Stimulated activated naive CD8-positive, alpha-beta T cell treated with anti-CD3 and anti-CD28 coated beads, Interleukin-15, Interleukin-2, amounts not matched to agents 100 U/mL and 50 U/mL, for 24 hours (primary cell): ENCODE measurements around the gene CCDC192.
"Not testable (repeated sequence)": the region's sequence is repeated elsewhere in the genome, so short reads cannot be mapped to it uniquely, and the experiment has no call there.

ENCODE experiments used
- ATAC-seq: fragments of 150-1000 bp; cut with Tn5 transposase; one replicate; pipeline ENCODE4 v1.10.0; 2021
- DNase-seq: peaks from one replicate; pipeline ENCODE4 v3.0.0; 2021

Gene CCDC192

DNA sequence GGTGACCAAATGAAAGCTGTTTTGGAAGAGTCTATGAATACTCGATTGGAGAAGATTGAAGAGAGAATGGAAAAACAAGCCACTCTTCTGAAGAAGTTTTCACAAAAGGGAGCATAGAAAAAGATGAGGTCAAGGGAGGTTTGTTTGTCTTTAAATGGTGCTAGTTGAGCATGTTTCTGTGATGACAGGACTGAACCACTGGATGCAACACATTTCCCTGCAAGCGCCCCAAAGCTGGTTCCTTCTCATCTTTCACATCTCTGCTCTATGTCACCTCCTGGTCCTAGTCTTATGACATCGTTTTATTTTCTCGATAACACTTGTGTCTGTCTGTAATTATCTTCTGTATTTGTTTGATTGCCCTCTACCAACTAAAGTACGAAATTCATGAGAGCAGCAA is 3.8 kb upstream of the CCDC192 start:
- no peak for DNase-seq
- ATAC-seq, result no peak

- ATAC-seq, result no peak
Observed at GRCh38 chr5:127700237-127700766, 2.9 kb upstream of the CCDC192 start.

GRCh38 chr5:127702434-127702833 is 757 bp upstream of the CCDC192 start:
- no peak for ATAC-seq
- no peak for DNase-seq

More at GRCh38 chr5:127700237-127700766, 2.9 kb upstream of the CCDC192 start:
- DNase-seq, result no peak

DNA sequence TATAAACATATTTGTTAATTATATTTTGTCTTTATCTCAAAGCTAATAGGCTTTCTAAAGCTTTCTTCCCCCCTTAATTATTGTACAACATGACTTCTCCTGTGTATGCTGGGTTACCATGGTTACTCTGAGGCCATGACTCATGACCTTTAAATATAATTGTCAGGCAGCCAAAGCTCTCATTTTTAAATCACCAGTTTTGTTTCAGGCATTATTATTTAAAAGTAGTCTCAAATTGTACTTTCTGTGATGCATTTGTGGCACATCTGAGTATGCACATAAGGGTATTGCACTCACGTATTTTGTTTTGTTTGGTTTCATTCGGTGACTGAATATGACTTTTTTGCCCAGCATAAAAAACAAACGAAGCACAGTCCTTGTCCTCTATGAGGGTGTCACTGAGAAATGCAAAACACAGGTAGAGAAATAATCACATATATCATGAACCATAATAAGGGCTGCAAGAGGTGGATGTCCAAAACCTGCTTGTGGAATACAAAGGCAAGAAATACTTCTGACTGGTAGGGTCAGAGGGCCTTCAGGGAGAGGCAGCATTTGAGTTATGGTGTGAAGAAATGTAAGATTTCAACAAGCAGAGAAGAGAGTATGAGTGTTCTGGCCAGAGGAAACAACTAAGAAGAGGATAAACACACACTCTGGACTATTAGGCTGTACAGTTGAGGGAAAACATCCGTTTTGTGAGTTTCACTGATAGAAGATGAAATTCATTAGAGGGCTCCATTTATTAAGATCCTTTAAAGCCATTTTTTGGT is 2.1 kb downstream of the CCDC192 start:
- no peak for DNase-seq
- no peak for ATAC-seq

GRCh38 chr5:127706691-127707090 is 3.5 kb downstream of the CCDC192 start:
- no peak for DNase-seq
- no peak for ATAC-seq

DNA sequence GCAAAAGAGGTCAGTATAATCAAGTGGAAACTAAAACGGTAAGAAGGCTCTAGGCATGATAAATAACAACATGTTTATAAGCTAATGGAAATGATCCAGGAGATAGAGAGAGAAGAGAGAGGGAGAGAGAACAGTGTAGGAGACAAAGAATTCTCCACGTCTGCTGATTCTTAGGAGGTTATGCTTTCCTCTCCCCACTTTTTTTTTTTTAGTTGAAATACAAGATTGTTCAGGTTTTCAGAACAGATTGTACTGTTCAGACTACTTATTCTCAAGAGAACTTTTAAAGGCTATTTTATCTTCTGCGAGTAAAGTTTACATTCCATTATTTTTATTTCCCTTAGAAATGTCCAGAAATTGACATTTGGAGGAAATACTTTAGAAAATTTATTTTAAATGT is 4.0 kb downstream of the CCDC192 start:
- DNase-seq, result no peak
- ATAC-seq, result no peak

GRCh38 chr5:127713083-127713482 is 9.9 kb downstream of the CCDC192 start:
- not testable (repeated sequence) for ATAC-seq, DNase-seq

GRCh38 chr5:127718181-127718580 is 15.0 kb downstream of the CCDC192 start:
- ATAC-seq (no peak), DNase-seq (no peak)

DNA sequence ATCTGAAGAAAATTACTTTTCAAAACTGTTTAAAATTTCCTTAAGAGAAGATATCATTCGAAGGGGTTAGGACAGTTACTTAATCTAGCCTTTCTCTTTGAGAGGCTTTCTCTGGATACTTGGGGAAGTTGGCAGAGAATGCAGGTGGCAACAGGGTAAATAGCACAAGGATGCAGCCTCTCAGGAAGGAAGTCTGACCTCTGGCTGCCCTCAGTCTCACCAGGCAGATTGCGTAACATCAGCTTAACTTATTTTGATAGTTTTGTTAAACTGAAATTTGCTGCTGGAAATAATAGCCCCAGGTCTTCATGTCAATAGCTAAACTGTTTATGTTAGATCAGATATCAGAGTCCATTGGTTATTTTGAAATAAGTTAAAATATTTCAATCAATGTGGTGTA is 20.4 kb downstream of the CCDC192 start:
- no peak for DNase-seq
- no peak for ATAC-seq

DNA sequence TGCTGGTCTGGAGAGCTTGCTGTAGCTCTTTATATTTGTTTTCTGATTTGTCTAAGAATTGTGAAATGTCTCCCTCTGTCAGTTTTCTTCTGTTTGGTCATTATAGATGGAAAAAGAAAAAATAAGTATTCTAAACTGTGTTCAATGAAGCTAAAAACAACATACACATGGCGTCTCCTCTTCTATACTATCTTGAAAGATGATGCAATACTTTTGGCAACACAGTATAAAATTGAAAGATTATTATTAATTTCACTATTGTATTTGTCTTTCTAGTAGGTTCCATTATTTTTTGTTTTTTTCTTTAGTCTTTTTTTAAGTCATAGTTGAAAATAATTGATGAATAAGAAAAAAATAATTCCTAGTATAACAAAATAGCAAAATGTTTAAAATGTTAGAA is 22.5 kb downstream of the CCDC192 start:
- DNase-seq (no peak), ATAC-seq (no peak)

DNA sequence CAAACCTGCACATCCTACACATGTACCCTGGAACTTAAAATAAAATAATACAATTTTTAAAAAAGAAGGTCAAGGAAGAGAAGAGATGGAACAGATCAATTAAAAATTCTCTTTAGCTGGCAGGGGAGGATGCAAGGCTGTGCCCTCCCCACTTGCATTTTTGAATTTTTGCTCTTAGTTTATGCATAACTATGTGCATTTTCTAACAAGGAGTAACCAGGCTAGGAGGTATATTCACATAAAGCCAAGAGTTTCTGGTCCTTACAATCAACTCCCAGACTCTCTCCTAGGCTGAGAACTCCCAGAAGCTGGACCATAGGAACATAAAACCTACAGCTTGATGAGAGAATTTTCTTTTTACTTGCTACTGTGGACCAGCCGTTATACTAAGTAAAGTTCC is 29.8 kb downstream of the CCDC192 start:
- DNase-seq (no peak), ATAC-seq (no peak)

DNA sequence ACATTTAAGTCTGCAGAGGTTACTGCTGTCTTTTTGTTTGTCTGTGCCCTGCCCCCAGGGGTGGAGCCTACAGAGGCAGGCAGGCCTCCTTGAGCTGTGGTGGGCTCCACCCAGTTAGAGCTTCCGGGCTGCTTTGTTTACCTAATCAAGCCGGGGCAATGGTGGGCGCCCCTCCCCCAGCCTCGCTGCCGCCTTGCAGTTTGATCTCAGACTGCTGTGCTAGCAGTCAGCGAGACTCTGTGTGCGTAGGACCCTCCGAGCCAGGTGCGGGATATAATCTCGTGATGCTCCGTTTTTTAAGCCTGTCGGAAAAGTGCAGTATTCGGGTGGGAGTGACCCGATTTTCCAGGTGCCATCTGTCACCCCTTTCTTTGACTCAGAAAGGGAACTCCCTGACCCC is 36.2 kb downstream of the CCDC192 start:
- not testable (repeated sequence) for ATAC-seq, DNase-seq

GRCh38 chr5:127739807-127740384 is 36.7 kb downstream of the CCDC192 start:
- DNase-seq, result no peak
- no peak for ATAC-seq

DNA sequence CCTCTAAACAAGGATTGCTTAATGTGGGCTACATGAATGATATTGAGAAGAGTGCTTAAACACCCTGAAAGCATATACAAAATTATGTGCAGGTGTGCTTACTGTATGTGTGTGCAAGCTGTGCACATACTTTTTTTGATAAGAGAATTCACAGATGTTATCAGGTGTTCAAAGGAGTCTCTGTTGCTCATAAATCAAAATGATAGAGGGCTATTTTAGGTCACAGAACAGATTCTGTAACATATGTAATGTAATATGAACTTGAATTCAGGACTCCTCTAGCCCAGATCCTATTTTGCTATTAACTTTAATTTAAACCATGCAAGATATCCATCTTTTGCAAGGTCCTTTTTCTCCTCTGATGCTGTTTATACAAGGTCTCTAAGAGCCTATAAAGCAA is 38.2 kb downstream of the CCDC192 start:
- no peak for ATAC-seq
- no peak for DNase-seq

DNA sequence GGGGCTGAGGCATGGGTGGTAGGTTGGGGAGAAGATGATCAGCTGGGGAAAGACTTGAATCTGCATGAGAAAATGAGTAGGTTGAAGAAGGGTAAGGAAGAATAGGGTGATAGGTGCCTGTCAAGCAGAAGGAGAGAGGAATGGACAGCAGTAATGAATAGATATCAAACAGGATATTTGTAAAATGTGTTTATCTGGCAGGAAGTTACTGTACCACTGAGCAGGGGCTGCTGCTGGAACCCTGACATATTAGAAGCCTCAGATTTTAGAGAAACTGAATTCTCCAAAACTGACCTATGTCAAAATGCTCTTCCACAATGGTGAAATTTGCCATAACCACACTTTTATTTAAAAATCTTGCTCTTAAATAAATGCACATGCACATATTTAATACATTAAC is 41.0 kb downstream of the CCDC192 start:
- ATAC-seq, result no peak
- DNase-seq, result no peak

DNA sequence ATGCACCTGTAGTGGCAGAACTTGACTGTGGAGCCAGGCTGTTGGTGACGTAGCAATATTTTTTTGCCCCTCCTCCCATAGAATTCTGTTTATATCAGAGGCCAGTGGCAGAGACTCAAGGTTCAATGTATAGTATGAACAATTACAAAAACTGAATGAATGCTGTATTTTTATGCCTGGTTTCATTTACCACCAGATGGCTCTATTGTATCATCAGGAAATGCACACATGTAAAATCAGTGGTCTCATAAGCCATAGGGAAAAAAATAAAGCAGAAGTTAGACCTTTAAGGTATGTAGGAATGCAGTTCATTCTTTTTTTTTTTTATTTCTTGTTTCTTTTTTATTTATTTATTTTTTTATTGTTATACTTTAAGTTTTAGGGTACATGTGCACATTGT is 43.6 kb downstream of the CCDC192 start:
- DNase-seq, result no peak

GRCh38 chr5:127752503-127753265 is 49.5 kb downstream of the CCDC192 start:
- not testable (repeated sequence) for DNase-seq, ATAC-seq

More for the DNA sequence above, 43.6 kb downstream of the CCDC192 start:
- no peak for ATAC-seq

DNA sequence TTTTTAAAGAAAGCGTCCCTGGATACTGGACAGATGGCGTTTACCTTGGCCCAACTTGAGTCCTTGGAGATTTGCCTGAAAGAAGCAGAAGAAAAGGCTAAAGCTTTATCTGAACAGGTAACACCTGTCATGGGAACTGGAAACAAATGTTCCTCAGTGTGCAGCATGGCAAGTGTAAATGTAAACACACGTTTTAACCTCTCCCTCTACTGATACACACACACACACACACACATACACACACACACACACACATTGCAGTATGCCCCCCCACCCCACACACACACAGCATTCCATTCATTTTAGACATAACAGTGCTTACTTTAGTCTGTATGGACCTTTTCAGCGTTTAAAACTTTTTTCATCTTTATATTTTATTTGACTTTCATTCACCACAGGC is 51.1 kb downstream of the CCDC192 start:
- no peak for DNase-seq
- no peak for ATAC-seq

DNA sequence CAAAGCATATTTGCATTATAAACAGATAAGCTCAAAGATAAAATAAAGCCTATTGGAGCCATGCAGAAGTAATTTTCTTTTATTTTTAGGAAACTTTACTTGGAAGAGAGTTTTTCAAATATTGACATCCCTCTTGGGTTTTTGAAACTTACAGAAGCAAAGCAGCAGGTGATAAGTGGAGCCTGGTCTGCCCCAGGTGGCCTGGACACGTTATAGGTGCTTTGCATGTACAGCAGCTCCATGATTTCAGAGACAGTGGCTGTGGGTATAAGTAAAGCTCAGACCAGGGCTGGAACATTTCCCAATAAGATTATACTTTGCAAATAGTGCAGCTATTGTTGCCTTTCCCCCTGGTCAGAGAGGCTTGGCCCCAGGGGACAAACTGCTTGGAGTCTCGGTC is 51.5 kb downstream of the CCDC192 start:
- ATAC-seq (no peak), DNase-seq (no peak)

- ATAC-seq, result peak; percentile 52
- DNase-seq, result no peak
Observed at GRCh38 chr5:127757576-127757975, 54.4 kb downstream of the CCDC192 start.

DNA sequence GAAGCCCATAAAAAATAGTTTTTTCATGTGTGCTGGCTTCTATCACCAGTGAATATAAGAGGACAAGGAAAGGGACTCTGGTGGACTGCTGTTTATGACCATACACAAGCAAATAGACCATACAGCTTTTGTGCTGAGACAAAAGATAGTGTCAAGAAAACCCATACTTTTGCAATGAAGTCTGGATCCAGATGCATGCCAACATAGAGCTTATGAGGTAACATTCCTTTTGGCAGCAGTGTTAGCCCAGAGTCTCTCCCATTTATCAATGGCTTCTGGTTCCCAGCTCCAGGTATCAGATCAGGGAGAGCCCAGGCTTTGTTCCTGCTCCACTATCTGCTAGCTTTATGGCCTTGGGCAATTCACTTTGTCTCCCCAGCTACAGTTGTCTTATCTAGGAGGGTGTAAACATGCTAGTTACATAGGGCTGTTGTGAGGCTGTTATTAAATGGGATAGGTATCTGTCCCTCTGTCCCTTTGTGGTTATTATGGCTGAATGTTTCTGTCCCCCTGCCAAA is 55.6 kb downstream of the CCDC192 start:
- no peak for ATAC-seq
- DNase-seq, result no peak

DNA sequence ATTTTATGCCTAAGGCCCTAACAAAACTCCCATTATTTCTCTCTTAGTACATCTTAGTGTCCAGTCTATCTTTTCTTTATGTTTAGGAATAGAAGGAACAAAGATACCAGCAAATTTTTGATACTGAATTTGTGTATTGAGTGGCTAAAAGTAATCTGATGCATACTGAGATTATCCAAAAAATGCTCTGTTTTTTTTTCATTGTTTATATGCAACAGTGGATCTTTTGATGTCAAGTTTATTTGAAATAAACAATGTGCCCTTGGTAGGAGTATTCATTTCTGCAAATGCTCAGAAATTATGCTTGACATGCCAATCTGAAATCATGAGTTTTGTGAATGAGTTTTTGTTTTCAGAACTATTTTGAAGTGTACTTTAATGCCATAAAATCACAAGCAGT is 58.7 kb downstream of the CCDC192 start:
- ATAC-seq (no peak), DNase-seq (no peak)

- ATAC-seq (no peak), DNase-seq (no peak)
Observed at GRCh38 chr5:127762412-127762811, 59.2 kb downstream of the CCDC192 start.
